SH-SY5Y (cell line): ENCODE measurements around the gene AFMID.

Experiments used
- GATA2 ChIP-seq: IDR thresholded peaks from 2 replicates; pipeline ENCODE4 v1.6.1; 2011; ENCODE audit warnings: mild to moderate bottlenecking, low read depth, low read length
- GATA3 ChIP-seq: IDR thresholded peaks from 2 replicates; pipeline ENCODE4 v1.6.1; 2011; ENCODE audit warnings: low read depth, mild to moderate bottlenecking, low read length, moderate library complexity

The AFMID gene

GRCh38 chr17:78256707-78257591 lies 69.8 kb downstream of the AFMID start:
- TF ChIP-seq GATA2 (0 out of 2 replicates have a peak, but pooled peaks have one; percentile 38), GATA3 (no peak)
